ENCODE measurements around the gene ST3GAL5. TPM values are rescaled to one million over a fixed set of nuclear protein-coding genes. Genes with fewer than 3 reads are reported as not detected.

The ST3GAL5 gene
- total and polyA plus RNA-seq, 10 donors, result 18.7 to 124 (median 74.1) TPM

DNA sequence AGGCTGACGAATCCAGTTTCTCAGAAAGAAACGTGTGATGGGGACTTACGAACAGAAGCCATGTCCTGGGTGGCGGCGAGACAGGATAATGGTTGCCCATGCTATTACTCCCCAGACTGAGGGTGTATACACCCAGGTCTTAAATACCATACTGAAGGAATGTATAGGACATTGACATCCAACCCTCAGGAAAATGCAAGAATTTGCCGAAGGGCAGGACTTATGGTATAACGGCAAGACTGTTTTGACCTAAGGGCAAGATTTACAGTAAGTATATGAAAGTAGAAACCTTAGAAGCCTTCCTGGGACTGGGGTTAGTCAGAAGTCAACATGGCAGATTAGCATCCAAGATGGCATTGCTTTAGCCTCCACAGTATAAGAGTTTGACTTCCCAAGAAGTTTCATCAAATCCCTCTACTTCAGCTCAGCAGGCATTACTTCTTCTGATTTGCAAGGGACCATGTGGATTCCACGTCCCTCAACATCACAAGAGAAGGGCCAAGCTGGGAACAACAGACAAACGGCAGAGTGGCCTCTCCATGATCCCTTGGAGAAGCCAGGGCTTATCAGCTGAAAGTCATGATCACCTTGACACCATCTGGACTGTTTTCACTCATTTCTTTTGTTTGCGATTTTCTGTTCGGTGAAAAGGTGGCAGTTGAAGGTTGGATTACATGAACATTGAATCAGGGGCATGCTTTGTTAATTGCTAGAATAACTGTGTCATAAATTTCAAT, 21.1 kb downstream of the ST3GAL5 start:
- Histone ChIP-seq H3K4me3 (no peak overlapping the region), H3K4me1 (peaks cover 0 to 94% (median 40%) of the 10 kb centered on the region in 6 donors), H3K27ac (peak overlapping the region in 1 of 8 donors; percentile 8), H3K36me3 (peaks cover 0 to 40% (median 7%) of the 10 kb centered on the region in 6 donors), H3K9me3 (no peaks in the 10 kb centered on the region), H3K27me3 (replicated peaks in 1 of 7) (no peaks in the 10 kb centered on the region)
- WGBS, 5 donors, result 81 to 96% (median 92%) methylated on average over 11 of the region's 11 CpGs
- DNase-seq, result no peak
- TF ChIP-seq POLR2A (IDR thresholded peaks at IDR 0.05) (no peak), POLR2AphosphoS5 (IDR thresholded peaks at IDR 0.05) (no peak)
- TF ChIP-seq, protein P1, sequence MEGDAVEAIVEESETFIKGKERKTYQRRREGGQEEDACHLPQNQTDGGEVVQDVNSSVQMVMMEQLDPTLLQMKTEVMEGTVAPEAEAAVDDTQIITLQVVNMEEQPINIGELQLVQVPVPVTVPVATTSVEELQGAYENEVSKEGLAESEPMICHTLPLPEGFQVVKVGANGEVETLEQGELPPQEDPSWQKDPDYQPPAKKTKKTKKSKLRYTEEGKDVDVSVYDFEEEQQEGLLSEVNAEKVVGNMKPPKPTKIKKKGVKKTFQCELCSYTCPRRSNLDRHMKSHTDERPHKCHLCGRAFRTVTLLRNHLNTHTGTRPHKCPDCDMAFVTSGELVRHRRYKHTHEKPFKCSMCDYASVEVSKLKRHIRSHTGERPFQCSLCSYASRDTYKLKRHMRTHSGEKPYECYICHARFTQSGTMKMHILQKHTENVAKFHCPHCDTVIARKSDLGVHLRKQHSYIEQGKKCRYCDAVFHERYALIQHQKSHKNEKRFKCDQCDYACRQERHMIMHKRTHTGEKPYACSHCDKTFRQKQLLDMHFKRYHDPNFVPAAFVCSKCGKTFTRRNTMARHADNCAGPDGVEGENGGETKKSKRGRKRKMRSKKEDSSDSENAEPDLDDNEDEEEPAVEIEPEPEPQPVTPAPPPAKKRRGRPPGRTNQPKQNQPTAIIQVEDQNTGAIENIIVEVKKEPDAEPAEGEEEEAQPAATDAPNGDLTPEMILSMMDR (IDR thresholded peaks at IDR 0.05 in 8 of 11, conservative IDR thresholded peaks at IDR 0.05 in 3 of 11), result no peak
- intact Hi-C loops (cut with DNase I; ENCODE audit: low total_unique reads), result no loop called here

- H3K4me1 ChIP-seq, result peaks cover 6 to 94% (median 46%) of the 10 kb centered on the region in 6 donors
- no peak overlapping the region for H3K4me3 ChIP-seq
- peaks cover 0 to 46% (median 5%) of the 10 kb centered on the region in 6 donors for H3K36me3 ChIP-seq
- TF ChIP-seq, protein P1 (IDR thresholded peaks at IDR 0.05 in 8 of 11, conservative IDR thresholded peaks at IDR 0.05 in 3 of 11), result no peak
- TF ChIP-seq POLR2AphosphoS5 (IDR thresholded peaks at IDR 0.05), result no peak
- no peak for TF ChIP-seq POLR2A (IDR thresholded peaks at IDR 0.05)
- no peaks in the 10 kb centered on the region for H3K9me3 ChIP-seq
- H3K27me3 ChIP-seq (replicated peaks in 1 of 7), result no peaks in the 10 kb centered on the region
- H3K27ac ChIP-seq, result peak overlapping the region in 1 of 8 donors; percentile 8
- intact Hi-C loops (cut with DNase I; ENCODE audit: low total_unique reads), result no loop called here
- no peak for DNase-seq
- 88 to 100% (median 93%) methylated on average over 1 of the region's 1 CpG for WGBS, 5 donors
Measured at GRCh38 chr2:85867121-85867520, 21.7 kb downstream of the ST3GAL5 start.

GRCh38 chr2:85866165-85866659, 22.6 kb downstream of the ST3GAL5 start:
- TF ChIP-seq POLR2AphosphoS5 (IDR thresholded peaks at IDR 0.05) (no peak), POLR2A (IDR thresholded peaks at IDR 0.05) (no peak)
- TF ChIP-seq, protein P1 (IDR thresholded peaks at IDR 0.05 in 8 of 11, conservative IDR thresholded peaks at IDR 0.05 in 3 of 11), result no peak
- Histone ChIP-seq H3K4me1 (peaks cover 13 to 94% (median 54%) of the 10 kb centered on the region in 6 donors), H3K4me3 (no peak overlapping the region), H3K9me3 (no peaks in the 10 kb centered on the region), H3K36me3 (peaks cover 0 to 47% (median 5%) of the 10 kb centered on the region in 6 donors), H3K27ac (peak overlapping the region in 3 of 8 donors; percentile 18 to 37 (median 30)), H3K27me3 (replicated peaks in 1 of 7) (no peaks in the 10 kb centered on the region)
- intact Hi-C loops (cut with DNase I; ENCODE audit: low total_unique reads), result no loop called here
- WGBS, 5 donors, result 90 to 96% (median 93%) methylated on average over 3 of the region's 3 CpGs
- DNase-seq, result no peak

GRCh38 chr2:85865539-85866164, 23.1 kb downstream of the ST3GAL5 start:
- peaks cover 17 to 96% (median 59%) of the 10 kb centered on the region in 6 donors for H3K4me1 ChIP-seq
- intact Hi-C loops (cut with DNase I; ENCODE audit: low total_unique reads), result no loop called here
- H3K27me3 ChIP-seq (replicated peaks in 1 of 7), result no peaks in the 10 kb centered on the region
- peaks cover 0 to 52% (median 5%) of the 10 kb centered on the region in 6 donors for H3K36me3 ChIP-seq
- 77 to 88% (median 85%) methylated on average over 6 of the region's 6 CpGs for WGBS, 5 donors
- peak overlapping the region in 4 of 8 donors; percentile 18 to 37 (median 24) for H3K27ac ChIP-seq
- no peak overlapping the region for H3K4me3 ChIP-seq
- H3K9me3 ChIP-seq, result no peaks in the 10 kb centered on the region
- TF ChIP-seq POLR2A (IDR thresholded peaks at IDR 0.05) (no peak), POLR2AphosphoS5 (IDR thresholded peaks at IDR 0.05) (no peak)
- TF ChIP-seq, protein P1 (IDR thresholded peaks at IDR 0.05 in 8 of 11, conservative IDR thresholded peaks at IDR 0.05 in 3 of 11), result no peak
- DNase-seq, result no peak
